ENCODE results near the gene CHST3.

Gene CHST3

GRCh38 chr10:71995887-71996575 lies 31.8 kb downstream of the CHST3 start:
- no peak for DNase-seq

- DNase-seq = no peak
Measured at GRCh38 chr10:71996592-71997371, 32.6 kb downstream of the CHST3 start.

- no peak for DNase-seq
Measured at GRCh38 chr10:71998119-71998839, 34.1 kb downstream of the CHST3 start.

GRCh38 chr10:71998840-71999194 lies 34.6 kb downstream of the CHST3 start:
- no peak for DNase-seq

GRCh38 chr10:71999360-72000072 lies 35.3 kb downstream of the CHST3 start:
- DNase-seq = no peak

- DNase-seq = no peak
Measured at GRCh38 chr10:72000073-72001032, 36.2 kb downstream of the CHST3 start.

DNA sequence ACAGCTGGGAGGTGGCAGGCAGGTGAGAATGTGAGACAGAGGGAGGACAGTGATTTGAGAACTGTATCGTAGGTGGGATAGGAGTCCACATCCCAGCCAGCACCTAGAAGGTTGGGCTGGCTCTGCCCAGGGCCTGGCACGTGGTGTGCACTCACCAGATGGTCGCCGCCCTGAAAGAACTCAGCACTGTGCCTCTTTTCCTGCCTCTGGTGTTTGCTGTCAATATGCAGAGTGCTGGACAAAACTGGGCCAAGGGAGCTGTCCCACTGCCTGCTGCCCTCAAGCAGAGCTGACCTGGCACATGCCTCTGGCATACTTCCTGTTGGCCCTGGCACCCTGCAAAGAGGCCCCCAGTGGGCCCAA lies 36.8 kb downstream of the CHST3 start:
- DNase-seq = no peak

GRCh38 chr10:72002354-72003295 lies 38.4 kb downstream of the CHST3 start:
- no peak for DNase-seq

DNA sequence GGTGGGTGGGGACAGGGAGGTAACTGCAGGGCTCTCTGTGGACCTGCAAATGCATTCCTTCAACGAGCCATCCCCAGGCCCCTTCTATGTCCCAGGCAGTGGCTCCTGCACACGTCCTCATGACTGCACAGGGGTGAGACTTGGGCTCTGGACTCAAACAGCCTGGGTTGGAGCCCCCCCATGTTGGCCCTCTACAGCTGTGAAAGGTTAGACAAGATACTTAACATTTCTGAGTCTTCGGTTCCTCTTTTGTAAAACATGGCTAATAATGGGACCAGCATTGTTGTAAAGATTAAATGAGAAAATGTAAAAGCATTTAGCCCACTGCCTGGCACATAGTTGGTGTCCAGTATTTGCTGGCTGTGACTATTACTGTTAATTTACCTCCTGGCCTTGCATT lies 41.8 kb downstream of the CHST3 start:
- DNase-seq = no peak

GRCh38 chr10:72007246-72007892 lies 43.2 kb downstream of the CHST3 start:
- no peak for DNase-seq

- DNase-seq = no peak
Measured at GRCh38 chr10:72008096-72008981, 44.1 kb downstream of the CHST3 start.

- DNase-seq = no peak
Measured at GRCh38 chr10:72009051-72009424, 44.8 kb downstream of the CHST3 start.

GRCh38 chr10:72009425-72010081 lies 45.4 kb downstream of the CHST3 start:
- DNase-seq = no peak

DNA sequence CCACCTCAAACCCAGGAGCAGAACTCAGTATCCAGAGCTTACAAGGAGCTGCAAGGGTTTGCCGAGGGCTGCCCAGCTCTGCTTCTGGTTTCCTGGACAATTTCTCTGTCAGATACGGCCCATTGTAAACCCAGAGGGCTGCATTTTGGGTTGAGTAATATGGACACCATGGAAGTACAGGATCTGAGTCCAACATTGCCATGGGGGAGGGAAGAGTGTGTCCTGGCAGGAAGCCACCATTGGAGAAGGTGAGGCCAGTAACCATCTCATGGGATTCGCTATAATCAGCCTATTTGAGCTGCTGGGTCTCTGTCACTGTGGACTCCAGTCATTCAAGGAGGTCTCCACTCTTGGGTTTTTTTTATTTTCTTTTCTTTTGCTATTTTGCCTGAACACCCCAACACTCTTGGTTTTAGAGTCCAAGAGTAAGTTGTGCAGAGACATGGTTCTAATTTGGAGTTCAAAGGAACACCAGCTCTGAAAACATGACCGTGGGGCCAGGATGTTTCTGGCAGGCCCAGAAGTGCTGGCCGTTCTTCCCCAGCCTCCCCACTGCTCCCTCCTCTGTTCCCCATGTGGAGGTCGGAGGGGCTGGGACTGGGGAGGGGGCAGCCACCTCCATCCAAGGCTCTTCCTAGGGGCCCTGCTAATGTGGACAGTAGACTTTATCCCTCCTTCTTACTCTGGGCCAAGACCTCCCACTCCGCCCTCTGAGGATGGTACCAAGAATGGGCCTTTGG lies 46.2 kb downstream of the CHST3 start:
- no peak for DNase-seq

GRCh38 chr10:72011016-72011415 lies 46.8 kb downstream of the CHST3 start:
- no peak for DNase-seq

- DNase-seq = no peak
Measured at GRCh38 chr10:72011468-72011867, 47.3 kb downstream of the CHST3 start.

GRCh38 chr10:72011976-72012512 lies 47.8 kb downstream of the CHST3 start:
- no peak for DNase-seq

- DNase-seq = no peak
Measured at GRCh38 chr10:72012796-72013195, 48.6 kb downstream of the CHST3 start.
